Adrenal gland (tissue), 12 donors: Measurements from ENCODE around the gene LRFN4. TPM values are rescaled to one million over a fixed set of nuclear protein-coding genes. Genes with fewer than 3 reads are reported as not detected.
A peak's percentile ranks its signal among the peaks of the same experiment; 100 is the strongest.

ENCODE experiments used
- DNase-seq, 7 donors: peaks; one replicate each; pipeline ENCODE4 v3.0.0-alpha.2; 2019 to 2020
- H3K27ac ChIP-seq, 5 donors: fragments of 200-600 bp; sonication (generic) in 4 of 5; 1 replicate in 3 of 5; 2 replicates in 2 of 5; pipeline versions ENCODE4 v1.5.1 to v1.8.0; 2016 to 2020; ENCODE audit warnings: mild to moderate bottlenecking in 1 of 5
- H3K27me3 ChIP-seq: fragments of 200-600 bp; 2 replicates; pipeline ENCODE4 v1.8.0; 2021
- H3K36me3 ChIP-seq, 2 donors: fragments of 200-600 bp; replicated peaks in 1 of 2; 1 replicate in 1 of 2; 2 replicates in 1 of 2; pipeline versions ENCODE4 v1.5.1 to v1.8.0; 2018 to 2022
- H3K4me1 ChIP-seq, 2 donors: fragments of 200-600 bp; replicated peaks in 1 of 2; 1 replicate in 1 of 2; 2 replicates in 1 of 2; pipeline versions ENCODE4 v1.5.1 to v1.8.0; 2018 to 2021
- H3K4me3 ChIP-seq, 4 donors: fragments of 200-600 bp; sonication (generic) in 3 of 4; one replicate each; pipeline ENCODE4 v1.5.1; 2016 to 2018
- H3K9me3 ChIP-seq, 3 donors: fragments of 200-600 bp; sonication (generic) in 1 of 3; replicated peaks in 1 of 3; 1 replicate in 2 of 3; 2 replicates in 1 of 3; pipeline versions ENCODE4 v1.5.1 to v1.8.0; 2016 to 2021
- POLR2A ChIP-seq, 2 donors: fragments of 450-650 bp; IDR thresholded peaks; one replicate each; pipeline ENCODE4 v1.6.1; 2017; ENCODE audit warnings: antibody characterized with exemption in 2 of 2, mild to moderate bottlenecking in 2 of 2, moderate library complexity in 1 of 2
- WGBS, 4 donors: extraction: QIAGEN DNeasy Blood & Tissue Kit in 2 of 4; methylation state at CpG; one replicate each; pipeline versions ENCODE4 v1.1.5 to v1.1.7; 2013 to 2017; 5-methylcytosine and 5-hydroxymethylcytosine counted together
- intact Hi-C, 2 donors: fragments of 100-400 bp; cut with DNase I; formaldehyde crosslinking; loops; one replicate each; pipeline versions ENCODE4 v1.14.1 to v1.15.0; 2022 to 2023
- polyA plus RNA-seq, 3 donors: library from polyadenylated mRNA; stranded (reverse); fragments of 200-250 nt in 2 of 3; fragments of 350-450 nt in 1 of 3; fragmentation: Illumina TruSeq in 1 of 3; extraction: RNeasy Lipid Tissue Mini Kit (QIAGEN cat#74804) in 1 of 3; gene quantifications; one replicate each; pipeline ENCODE4 v1.2.3, GENCODE V29; 2013 to 2014
- total RNA-seq, 9 donors: library from RNA; depleted of rRNA in 4 of 9; stranded (reverse); fragments of >200 nt in 4 of 9; fragments of 120-200 nt in 1 of 9; fragmentation: NEBNext Ultra II Directional in 1 of 9; extraction: Animal tissue kit (Norgen Biotek cat#: 25700) in 1 of 9; gene quantifications; one replicate each; pipeline versions ENCODE4 v1.1.0 to v1.2.4, GENCODE V29; 2013 to 2023
- TF ChIP-seq, protein P1 (sequence below), 6 experiments: fragments of 450-650 bp in 4 of 6; fragments of 200-600 bp in 2 of 6; sonication (generic) in 1 of 6; IDR thresholded peaks; 1 replicate in 5 of 6; 2 replicates in 1 of 6; pipeline versions ENCODE4 v1.5.1 to v1.8.0; 2016 to 2021; ENCODE audit warnings: antibody characterized with exemption in 6 of 6, mild to moderate bottlenecking in 2 of 6, moderate library complexity in 1 of 6
- donor health status: healthy with polysubstance abuse.
- donor health status: Bipolar disorder and iron deficiency.
- donor health status: DM: yes; HTN: yes; CAD: no.
- donor health status: DM: no; HTN: no; CAD: no.
- donor health status: DM: no; HTN: no; CAD: no.
- donor health status: DM: yes; HTN: yes; CAD: no.

Gene LRFN4
- total and polyA plus RNA-seq, 12 donors = 0.24 to 74.3 (median 16.3) TPM

- intact Hi-C loops = no loop called here
- Histone ChIP-seq H3K4me1 (peaks cover 19 to 35% of the 10 kb centered on the region in 2 donors), H3K9me3 (no peaks in the 10 kb centered on the region), H3K27me3 (no peaks in the 10 kb centered on the region), H3K36me3 (no peaks in the 10 kb centered on the region), H3K27ac (peak overlapping the region in 2 of 5 donors; percentile 29 to 76), H3K4me3 (no peak overlapping the region)
- DNase-seq = no peak
- TF ChIP-seq, protein P1, sequence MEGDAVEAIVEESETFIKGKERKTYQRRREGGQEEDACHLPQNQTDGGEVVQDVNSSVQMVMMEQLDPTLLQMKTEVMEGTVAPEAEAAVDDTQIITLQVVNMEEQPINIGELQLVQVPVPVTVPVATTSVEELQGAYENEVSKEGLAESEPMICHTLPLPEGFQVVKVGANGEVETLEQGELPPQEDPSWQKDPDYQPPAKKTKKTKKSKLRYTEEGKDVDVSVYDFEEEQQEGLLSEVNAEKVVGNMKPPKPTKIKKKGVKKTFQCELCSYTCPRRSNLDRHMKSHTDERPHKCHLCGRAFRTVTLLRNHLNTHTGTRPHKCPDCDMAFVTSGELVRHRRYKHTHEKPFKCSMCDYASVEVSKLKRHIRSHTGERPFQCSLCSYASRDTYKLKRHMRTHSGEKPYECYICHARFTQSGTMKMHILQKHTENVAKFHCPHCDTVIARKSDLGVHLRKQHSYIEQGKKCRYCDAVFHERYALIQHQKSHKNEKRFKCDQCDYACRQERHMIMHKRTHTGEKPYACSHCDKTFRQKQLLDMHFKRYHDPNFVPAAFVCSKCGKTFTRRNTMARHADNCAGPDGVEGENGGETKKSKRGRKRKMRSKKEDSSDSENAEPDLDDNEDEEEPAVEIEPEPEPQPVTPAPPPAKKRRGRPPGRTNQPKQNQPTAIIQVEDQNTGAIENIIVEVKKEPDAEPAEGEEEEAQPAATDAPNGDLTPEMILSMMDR (IDR thresholded peaks at IDR 0.05) = no peak
- no peak for TF ChIP-seq POLR2A (IDR thresholded peaks at IDR 0.05)
- WGBS, 4 donors = 84 to 88% (median 86%) methylated on average over 12 of the region's 12 CpGs
Observed at GRCh38 chr11:66835768-66836405, 21.0 kb upstream of the LRFN4 start.

GRCh38 chr11:66840317-66841091 is 16.4 kb upstream of the LRFN4 start:
- Histone ChIP-seq H3K27me3 (no peaks in the 10 kb centered on the region), H3K36me3 (peaks cover 0 to 11% of the 10 kb centered on the region in 2 donors), H3K27ac (peak overlapping the region in 3 of 5 donors; percentile 15 to 47 (median 24)), H3K4me1 (peaks cover 25 to 46% of the 10 kb centered on the region in 2 donors), H3K9me3 (no peaks in the 10 kb centered on the region), H3K4me3 (no peak overlapping the region)
- DNase-seq = peak in 3 of 7 donors; percentile 4 to 50 (median 18)
- TF ChIP-seq, protein P1 (IDR thresholded peaks at IDR 0.05) = no peak
- no peak for TF ChIP-seq POLR2A (IDR thresholded peaks at IDR 0.05)
- intact Hi-C loops = no loop called here
- 62 to 80% (median 69%) methylated on average over 4 of the region's 4 CpGs for WGBS, 4 donors

DNA sequence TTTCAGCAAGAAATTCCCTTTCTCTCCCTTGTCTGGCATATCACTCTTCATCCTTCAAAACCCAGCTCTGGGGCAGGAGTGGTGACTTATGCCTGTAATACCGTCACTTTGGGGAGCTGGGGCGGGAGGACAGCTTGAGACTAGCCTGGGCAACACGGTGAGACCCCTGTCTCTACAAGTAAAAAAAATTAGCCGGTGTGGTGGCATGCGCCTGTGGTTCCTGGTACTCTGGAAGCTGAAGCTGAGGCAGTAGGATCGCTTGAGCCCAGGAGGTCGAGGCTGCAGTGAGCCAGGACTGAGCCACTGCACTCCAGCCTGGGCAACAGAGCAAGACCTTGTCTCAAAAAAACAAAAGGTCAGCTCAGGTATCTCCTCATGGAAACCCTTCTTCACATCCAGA is 15.0 kb upstream of the LRFN4 start:
- Histone ChIP-seq H3K27ac (peak overlapping the region in 2 of 5 donors; percentile 95 to 99), H3K4me3 (peak overlapping the region in 1 of 4 donors; percentile 84), H3K4me1 (peaks cover 25 to 46% of the 10 kb centered on the region in 2 donors)

GRCh38 chr11:66842501-66842895 is 14.4 kb upstream of the LRFN4 start:
- Histone ChIP-seq H3K27me3 (no peaks in the 10 kb centered on the region), H3K9me3 (no peaks in the 10 kb centered on the region), H3K36me3 (peaks cover 0 to 22% of the 10 kb centered on the region in 2 donors), H3K27ac (peak overlapping the region; percentile 91 to 99 (median 99)), H3K4me3 (peak overlapping the region; percentile 30 to 98 (median 84)), H3K4me1 (peaks cover 25 to 46% of the 10 kb centered on the region in 2 donors)
- intact Hi-C loops = no loop called here
- peak in 2 of 7 donors; percentile 29 to 31 for DNase-seq
- 2 to 4% (median 3%) methylated on average over 5 to 11 of the region's 11 CpGs for WGBS, 4 donors
- TF ChIP-seq, protein P1 (IDR thresholded peaks at IDR 0.05) = no peak
- no peak for TF ChIP-seq POLR2A (IDR thresholded peaks at IDR 0.05)

More for the DNA sequence above, 15.0 kb upstream of the LRFN4 start:
- TF ChIP-seq, protein P1 (IDR thresholded peaks at IDR 0.05) = no peak
- no peak for TF ChIP-seq POLR2A (IDR thresholded peaks at IDR 0.05)
- WGBS, 4 donors = 72 to 87% (median 85%) methylated on average over 7 of the region's 7 CpGs
- peaks cover 0 to 20% of the 10 kb centered on the region in 2 donors for H3K36me3 ChIP-seq
- no peaks in the 10 kb centered on the region for H3K27me3 ChIP-seq
- H3K9me3 ChIP-seq = no peaks in the 10 kb centered on the region
- intact Hi-C loops = no loop called here
- peak in 4 of 7 donors; percentile 5 to 57 (median 24) for DNase-seq
